GM18907 (cell line): ENCODE data around the gene OPCML.

ENCODE experiments used
- ATAC-seq: cut with Tn5 transposase; IDR thresholded peaks from one replicate; pipeline ENCODE4 v1.9.1; 2021; ENCODE audit warnings: mild to moderate bottlenecking, moderate library complexity; ENCODE audit not compliant: unreplicated experiment

The OPCML gene

DNA sequence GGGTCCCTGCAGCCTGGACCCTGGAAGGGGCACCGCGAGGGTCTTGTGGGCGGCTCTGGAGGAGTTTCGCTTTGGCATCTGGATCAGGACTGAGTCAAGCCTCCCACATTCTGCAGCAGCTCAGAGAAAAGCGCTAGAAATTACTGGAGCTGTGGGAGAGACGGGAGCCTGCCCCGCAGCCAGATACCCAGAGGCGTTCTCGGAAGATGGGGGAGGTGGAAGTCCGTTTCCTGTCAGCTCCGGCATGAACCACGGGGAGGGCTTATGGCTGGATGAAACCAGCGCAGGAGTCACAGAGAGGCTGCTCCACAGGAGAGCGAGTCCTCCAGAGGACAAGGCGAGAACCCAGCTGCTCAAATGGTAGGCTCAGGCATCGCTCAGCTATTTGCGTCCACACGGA lies 379.3 kb downstream of the OPCML start:
- ATAC-seq = no peak

GRCh38 chr11:133149698-133150097 lies 382.6 kb downstream of the OPCML start:
- ATAC-seq = no peak

GRCh38 chr11:133147625-133148024 lies 384.7 kb downstream of the OPCML start:
- no peak for ATAC-seq

GRCh38 chr11:133146697-133147306 lies 385.5 kb downstream of the OPCML start:
- no peak for ATAC-seq

- ATAC-seq = no peak
Observed at GRCh38 chr11:133137939-133138338, 394.4 kb downstream of the OPCML start.

- no peak for ATAC-seq
Observed at GRCh38 chr11:133137270-133137669, 395.0 kb downstream of the OPCML start.

GRCh38 chr11:133136376-133136775 lies 395.9 kb downstream of the OPCML start:
- ATAC-seq = no peak

- peak; percentile 96 for ATAC-seq
Observed at GRCh38 chr11:133134314-133135173, 397.8 kb downstream of the OPCML start.

DNA sequence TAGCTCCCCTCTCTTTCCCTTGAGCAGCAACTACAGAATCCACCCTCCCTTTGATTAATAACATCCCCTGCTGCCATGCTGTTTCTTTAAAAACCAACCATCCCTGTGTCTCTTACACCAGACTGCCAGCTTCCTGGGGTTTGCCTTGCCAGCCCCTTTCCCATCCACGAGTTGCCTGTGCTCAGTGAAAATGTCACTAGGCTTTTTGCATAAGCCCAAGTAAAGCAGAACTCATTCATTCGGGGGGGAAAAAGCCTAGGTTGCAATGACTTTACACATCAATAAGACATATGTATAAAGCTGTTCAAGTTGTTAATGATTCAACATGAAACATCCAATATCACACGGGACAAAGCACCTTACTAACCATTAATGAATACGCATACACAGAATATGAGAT lies 398.7 kb downstream of the OPCML start:
- no peak for ATAC-seq

DNA sequence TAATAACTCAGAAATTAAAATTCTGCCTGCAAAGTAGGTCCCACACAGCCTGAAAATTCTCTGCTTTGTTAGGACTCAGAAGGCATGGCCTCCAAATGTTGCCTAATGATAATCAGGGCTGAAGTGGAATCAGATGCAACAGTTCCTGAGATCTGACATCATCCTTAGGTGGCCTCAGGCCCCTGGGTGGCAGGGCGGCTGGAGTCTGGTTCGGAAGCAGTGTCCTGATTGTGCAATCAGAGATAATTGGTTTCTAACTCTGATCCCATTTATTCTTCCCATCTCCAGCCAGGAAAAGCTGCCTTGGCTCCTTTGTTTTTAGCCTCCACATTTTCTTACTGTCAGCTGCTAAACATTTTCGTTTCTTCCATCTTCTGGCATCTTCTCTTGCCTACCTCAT lies 399.3 kb downstream of the OPCML start:
- no peak for ATAC-seq

GRCh38 chr11:133127741-133128140 lies 404.6 kb downstream of the OPCML start:
- no peak for ATAC-seq

- ATAC-seq = no peak
Observed at GRCh38 chr11:133123796-133124195, 408.5 kb downstream of the OPCML start.

- no peak for ATAC-seq
Observed at GRCh38 chr11:133123366-133123765, 408.9 kb downstream of the OPCML start.

DNA sequence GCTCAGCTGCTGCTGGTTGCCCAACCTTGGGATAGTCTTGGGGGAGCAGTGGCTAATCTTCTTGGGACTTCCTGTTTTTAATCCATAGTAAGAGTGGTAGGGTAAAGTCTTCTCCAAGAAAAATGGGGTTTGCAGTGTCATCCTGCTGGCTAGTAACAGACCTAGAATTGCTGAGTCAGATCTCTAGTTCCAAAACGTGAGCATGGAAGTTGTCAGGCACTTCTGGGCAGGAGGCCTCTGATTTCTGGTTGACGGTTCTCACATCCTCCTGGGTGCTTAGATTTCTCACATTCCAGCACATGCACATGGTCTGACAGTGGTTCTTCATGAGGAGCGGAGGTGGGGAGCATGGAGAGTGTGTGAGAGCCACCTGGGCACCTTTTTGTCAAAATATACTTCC lies 410.0 kb downstream of the OPCML start:
- no peak for ATAC-seq

DNA sequence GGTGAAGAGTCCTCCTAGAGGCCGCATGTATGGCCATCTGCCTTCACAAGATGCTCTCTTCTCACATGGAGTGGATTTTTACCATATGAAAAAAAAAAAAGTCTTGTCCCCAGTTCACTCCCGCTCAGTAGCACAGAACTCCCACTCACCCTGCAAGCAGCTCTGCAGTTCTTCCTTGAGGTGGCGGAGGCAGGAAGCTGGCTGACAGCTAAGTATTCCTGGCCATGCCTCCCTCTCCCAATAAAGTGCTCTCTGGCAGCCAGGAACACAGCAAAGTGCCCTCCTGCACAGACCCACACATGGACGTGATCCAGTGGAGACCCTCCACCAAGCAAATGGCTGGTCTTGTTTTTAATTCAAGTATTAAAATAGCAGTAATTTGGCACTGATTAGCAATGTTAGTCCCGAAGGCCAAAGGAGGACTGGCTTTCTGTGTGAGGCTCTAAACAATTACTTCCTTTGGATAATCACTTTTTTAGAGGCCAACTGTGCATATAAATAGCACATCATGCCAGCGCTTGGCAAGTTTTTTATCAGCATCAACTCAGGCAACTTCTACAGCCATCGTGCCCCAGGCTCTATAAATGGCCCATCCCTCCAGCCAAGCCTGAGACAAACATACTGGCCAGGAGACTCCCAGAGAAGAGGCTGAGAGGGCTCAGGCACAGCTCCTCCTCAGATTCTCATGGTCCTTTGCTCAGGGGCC lies 413.6 kb downstream of the OPCML start:
- ATAC-seq = no peak

DNA sequence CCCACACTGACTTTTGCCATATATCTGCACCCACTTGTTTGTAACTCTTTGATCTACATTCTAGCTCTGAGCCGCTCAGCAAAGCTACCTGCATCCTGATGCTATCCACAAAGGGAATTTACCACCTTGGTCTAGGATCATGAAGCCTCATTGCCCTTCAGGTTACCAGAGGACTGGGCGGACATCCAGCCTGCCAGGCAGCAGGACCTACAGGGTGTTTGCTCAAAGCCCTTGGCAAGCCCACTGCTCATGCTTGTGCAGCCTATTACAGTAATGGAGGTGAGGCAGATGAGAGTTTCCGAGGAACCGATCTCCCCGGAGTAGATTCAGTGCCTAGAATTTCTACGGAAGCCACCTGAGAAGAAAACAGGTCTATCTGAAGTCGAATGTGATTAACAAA lies 417.2 kb downstream of the OPCML start:
- ATAC-seq = no peak

DNA sequence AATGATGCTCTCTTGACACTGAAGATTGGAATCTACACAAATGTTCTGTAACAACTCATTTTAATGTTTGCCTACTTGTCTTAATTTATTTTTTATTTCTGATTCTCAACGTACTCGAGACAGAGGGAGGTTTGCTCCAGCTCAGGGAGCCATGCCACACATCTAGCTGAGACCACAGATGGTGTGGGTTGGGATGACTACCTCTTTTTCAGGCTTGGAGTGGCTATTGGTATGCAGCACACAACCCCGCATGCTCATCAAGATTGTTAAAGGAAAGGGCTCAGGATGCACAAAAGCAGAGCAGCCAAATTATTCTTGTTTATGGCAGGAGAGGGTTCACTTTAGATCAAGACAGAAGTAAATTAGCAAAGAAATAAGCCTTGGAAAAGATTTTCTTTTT lies 424.5 kb downstream of the OPCML start:
- ATAC-seq = no peak

GRCh38 chr11:133107136-133107535 lies 425.2 kb downstream of the OPCML start:
- ATAC-seq = no peak

- no peak for ATAC-seq
Observed at GRCh38 chr11:133106417-133106816, 425.9 kb downstream of the OPCML start.

DNA sequence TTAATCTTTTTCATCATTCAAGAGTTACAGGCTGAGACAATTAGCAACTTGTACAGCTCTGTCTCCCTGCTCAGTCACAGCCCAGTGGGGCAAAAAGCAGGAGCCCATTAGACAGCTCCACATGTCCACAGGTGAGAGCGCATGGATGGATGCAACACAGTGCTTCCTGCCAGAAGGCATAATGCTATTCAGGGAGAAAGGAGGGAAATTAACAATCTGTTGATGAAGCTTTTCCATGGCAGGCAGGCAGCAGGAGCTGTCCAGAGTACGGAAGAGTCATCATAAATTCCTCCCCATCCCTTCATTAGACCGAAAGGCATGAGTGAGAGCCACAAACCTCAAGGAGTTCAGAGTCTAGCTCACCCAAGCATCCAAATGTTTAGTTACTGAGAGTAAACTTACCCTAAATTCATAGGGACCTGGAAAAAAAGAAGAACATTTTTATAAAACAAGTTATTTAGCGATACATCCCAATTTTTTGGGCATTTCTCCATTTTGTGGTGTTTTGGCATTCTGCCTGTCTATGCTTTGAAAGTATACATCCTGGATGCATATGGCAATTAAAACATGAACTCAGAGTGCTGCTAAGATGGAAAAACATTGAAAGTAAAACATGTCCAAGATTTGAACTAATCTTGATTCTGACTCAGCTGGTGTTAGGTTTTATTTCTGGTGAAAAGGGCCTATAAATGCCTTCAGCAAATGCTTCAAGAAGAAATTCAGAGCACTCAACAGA lies 428.1 kb downstream of the OPCML start:
- ATAC-seq = no peak

DNA sequence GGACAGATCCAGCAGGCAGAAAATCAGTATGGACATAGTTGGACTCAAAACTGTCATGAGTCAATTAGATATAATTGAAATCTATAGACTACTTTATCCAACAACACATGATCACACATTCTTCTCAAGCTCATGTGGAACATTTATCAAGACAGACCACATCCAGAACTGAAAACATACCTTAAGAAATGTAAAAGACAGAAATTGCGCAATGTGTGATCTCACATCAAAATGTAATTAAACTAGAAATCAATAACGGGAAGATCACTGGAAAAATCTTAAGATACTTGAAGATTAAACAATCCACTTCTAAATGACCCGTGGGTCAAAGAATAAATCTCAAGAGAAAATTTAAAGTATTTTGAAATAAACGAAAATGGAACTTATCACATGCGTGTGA lies 435.3 kb downstream of the OPCML start:
- no peak for ATAC-seq
